Pulmonary artery endothelial cell (primary cell): ENCODE results near the gene AFF3. TPM values are rescaled to one million over a fixed set of nuclear protein-coding genes. Genes with fewer than 3 reads are reported as not detected.

Source experiments
- DNase-seq: peaks from one replicate; pipeline ENCODE4 v3.0.0-alpha.2; 2011; ENCODE audit warnings: low read depth, low spot score
- total RNA-seq: library from RNA; depleted of rRNA; stranded (reverse); fragments of >200 nt; gene quantifications from 2 replicates; pipeline ENCODE4 v1.2.3, GENCODE V29; 2014

The AFF3 gene
- total RNA-seq, 1 donor from 2014 or later, result not detected

- no peak for DNase-seq
These were observed 520.6 kb downstream of the AFF3 start for GRCh38 chr2:99621774-99622173.

- DNase-seq, result no peak
These were observed 521.3 kb downstream of the AFF3 start for GRCh38 chr2:99621106-99621505.

GRCh38 chr2:99619151-99619550 lies 523.2 kb downstream of the AFF3 start:
- DNase-seq, result no peak

GRCh38 chr2:99618579-99619097 lies 523.8 kb downstream of the AFF3 start:
- DNase-seq, result no peak

GRCh38 chr2:99617811-99618210 lies 524.6 kb downstream of the AFF3 start:
- DNase-seq, result no peak

GRCh38 chr2:99615247-99615771 lies 527.1 kb downstream of the AFF3 start:
- no peak for DNase-seq

GRCh38 chr2:99613980-99614379 lies 528.4 kb downstream of the AFF3 start:
- DNase-seq, result no peak

GRCh38 chr2:99611786-99612185 lies 530.6 kb downstream of the AFF3 start:
- DNase-seq, result no peak

GRCh38 chr2:99611034-99611433 lies 531.4 kb downstream of the AFF3 start:
- no peak for DNase-seq

GRCh38 chr2:99609851-99610381 lies 532.5 kb downstream of the AFF3 start:
- DNase-seq, result no peak

GRCh38 chr2:99608861-99609260 lies 533.5 kb downstream of the AFF3 start:
- DNase-seq, result no peak

GRCh38 chr2:99607861-99608491 lies 534.4 kb downstream of the AFF3 start:
- DNase-seq, result no peak

- no peak for DNase-seq
These were observed 534.9 kb downstream of the AFF3 start for GRCh38 chr2:99607454-99607853.

GRCh38 chr2:99605036-99605435 lies 537.4 kb downstream of the AFF3 start:
- no peak for DNase-seq

GRCh38 chr2:99602476-99602875 lies 539.9 kb downstream of the AFF3 start:
- no peak for DNase-seq

GRCh38 chr2:99600981-99601651 lies 541.3 kb downstream of the AFF3 start:
- DNase-seq, result no peak

- DNase-seq, result no peak
These were observed 543.9 kb downstream of the AFF3 start for GRCh38 chr2:99598441-99598840.

- DNase-seq, result no peak
These were observed 544.8 kb downstream of the AFF3 start for GRCh38 chr2:99597616-99598015.

GRCh38 chr2:99595373-99595772 lies 547.0 kb downstream of the AFF3 start:
- DNase-seq, result no peak

GRCh38 chr2:99593692-99594427 lies 548.5 kb downstream of the AFF3 start:
- no peak for DNase-seq

GRCh38 chr2:99576775-99577174 lies 565.6 kb downstream of the AFF3 start:
- no peak for DNase-seq
